ENCODE results near the gene ELK3.
"Not testable (repeated sequence)": the region's sequence is repeated elsewhere in the genome, so short reads cannot be mapped to it uniquely, and the experiment has no call there.

ELK3 gene

GRCh38 chr12:96311191-96311590 is 117.0 kb downstream of the ELK3 start:
- no peak for DNase-seq

GRCh38 chr12:96313606-96314005 is 119.4 kb downstream of the ELK3 start:
- no peak for DNase-seq

- no peak for DNase-seq
Measured at GRCh38 chr12:96314723-96315122, 120.5 kb downstream of the ELK3 start.

- not testable (repeated sequence) for DNase-seq
Measured at GRCh38 chr12:96315741-96316481, 121.7 kb downstream of the ELK3 start.

DNA sequence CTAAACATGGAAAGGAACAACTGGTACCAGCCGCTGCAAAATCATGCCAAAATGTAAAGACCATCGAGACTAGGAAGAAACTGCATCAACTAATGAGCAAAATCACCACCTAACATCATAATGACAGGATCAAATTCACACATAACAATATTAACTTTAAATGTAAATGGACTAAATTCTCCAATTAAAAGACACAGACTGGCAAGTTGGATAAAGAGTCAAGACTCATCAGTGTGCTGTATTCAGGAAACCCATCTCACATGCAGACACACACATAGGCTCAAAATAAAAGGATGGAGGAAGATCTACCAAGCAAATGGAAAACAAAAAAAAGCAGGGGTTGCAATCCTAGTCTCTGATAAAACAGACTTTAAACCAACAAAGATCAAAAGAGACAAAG is 123.6 kb downstream of the ELK3 start:
- DNase-seq: not testable (repeated sequence)
